Gastroesophageal sphincter (tissue), 4 donors: ENCODE results near the gene LUC7L3. TPM values are rescaled to one million over a fixed set of nuclear protein-coding genes. Genes with fewer than 3 reads are reported as not detected.

Experiments
- ATAC-seq: fragments of 150-250 bp; one replicate; pipeline ENCODE4 v1.9.1; 2016; ENCODE audit warnings: mild to moderate bottlenecking, moderate library complexity
- H3K27ac ChIP-seq, 4 donors: fragments of 200-600 bp; sonication (generic) in 3 of 4; 1 replicate in 3 of 4; 2 replicates in 1 of 4; pipeline ENCODE4 v1.5.1; 2016 to 2019
- H3K27me3 ChIP-seq: fragments of 200-600 bp; sonication (generic); one replicate; pipeline ENCODE4 v1.5.1; 2019
- H3K36me3 ChIP-seq, 2 donors: fragments of 200-600 bp; sonication (generic); one replicate each; pipeline ENCODE4 v1.5.1; 2019; ENCODE audit warnings: control low read depth in 1 of 2
- H3K4me1 ChIP-seq, 3 donors: fragments of 200-600 bp; sonication (generic); 1 replicate in 2 of 3; 2 replicates in 1 of 3; pipeline ENCODE4 v1.5.1; 2016 to 2019; ENCODE audit warnings: control low read depth in 2 of 3
- H3K4me3 ChIP-seq, 2 donors: fragments of 200-600 bp; sonication (generic); one replicate each; pipeline ENCODE4 v1.5.1; 2019; ENCODE audit warnings: mild to moderate bottlenecking in 1 of 2, moderate library complexity in 1 of 2
- H3K9me3 ChIP-seq, 3 donors: fragments of 200-600 bp; sonication (generic); one replicate each; pipeline ENCODE4 v1.5.1; 2017 to 2019; ENCODE audit warnings: control low read depth in 2 of 3
- EP300 ChIP-seq: sonication (generic); formaldehyde crosslinking; IDR thresholded peaks from one replicate; pipeline ENCODE4 v1.6.1; 2017; ENCODE audit warnings: antibody characterized with exemption, mild to moderate bottlenecking
- POLR2A ChIP-seq, 2 donors: fragments of 450-650 bp; IDR thresholded peaks; one replicate each; pipeline ENCODE4 v1.6.1; 2017; ENCODE audit warnings: antibody characterized with exemption in 2 of 2, mild to moderate bottlenecking in 2 of 2, moderate library complexity in 1 of 2
- POLR2AphosphoS5 ChIP-seq: sonication (generic); formaldehyde crosslinking; IDR thresholded peaks from one replicate; pipeline ENCODE4 v1.6.1; 2017; ENCODE audit warnings: antibody characterized with exemption
- WGBS, 2 donors: methylation state at CpG; one replicate each; pipeline ENCODE4 v1.1.5; 2018; ENCODE audit warnings: low coverage in 1 of 2; 5-methylcytosine and 5-hydroxymethylcytosine counted together
- total RNA-seq, 4 donors: library from RNA; depleted of rRNA; stranded (reverse); fragments of >200 nt; gene quantifications; one replicate each; pipeline ENCODE4 v1.1.0, GENCODE V29; 2016
- TF ChIP-seq, protein P1 (sequence below), 4 experiments: fragments of 200-600 bp in 2 of 4; fragments of 450-650 bp in 2 of 4; sonication (generic) in 1 of 4; IDR thresholded peaks; one replicate each; pipeline ENCODE4 v1.5.1; 2017 to 2019; ENCODE audit warnings: antibody characterized with exemption in 4 of 4, mild to moderate bottlenecking in 2 of 4, moderate library complexity in 2 of 4

The LUC7L3 gene
- total RNA-seq, 4 donors from 2014 or later: 40.1 to 134 (median 54.6) TPM

DNA sequence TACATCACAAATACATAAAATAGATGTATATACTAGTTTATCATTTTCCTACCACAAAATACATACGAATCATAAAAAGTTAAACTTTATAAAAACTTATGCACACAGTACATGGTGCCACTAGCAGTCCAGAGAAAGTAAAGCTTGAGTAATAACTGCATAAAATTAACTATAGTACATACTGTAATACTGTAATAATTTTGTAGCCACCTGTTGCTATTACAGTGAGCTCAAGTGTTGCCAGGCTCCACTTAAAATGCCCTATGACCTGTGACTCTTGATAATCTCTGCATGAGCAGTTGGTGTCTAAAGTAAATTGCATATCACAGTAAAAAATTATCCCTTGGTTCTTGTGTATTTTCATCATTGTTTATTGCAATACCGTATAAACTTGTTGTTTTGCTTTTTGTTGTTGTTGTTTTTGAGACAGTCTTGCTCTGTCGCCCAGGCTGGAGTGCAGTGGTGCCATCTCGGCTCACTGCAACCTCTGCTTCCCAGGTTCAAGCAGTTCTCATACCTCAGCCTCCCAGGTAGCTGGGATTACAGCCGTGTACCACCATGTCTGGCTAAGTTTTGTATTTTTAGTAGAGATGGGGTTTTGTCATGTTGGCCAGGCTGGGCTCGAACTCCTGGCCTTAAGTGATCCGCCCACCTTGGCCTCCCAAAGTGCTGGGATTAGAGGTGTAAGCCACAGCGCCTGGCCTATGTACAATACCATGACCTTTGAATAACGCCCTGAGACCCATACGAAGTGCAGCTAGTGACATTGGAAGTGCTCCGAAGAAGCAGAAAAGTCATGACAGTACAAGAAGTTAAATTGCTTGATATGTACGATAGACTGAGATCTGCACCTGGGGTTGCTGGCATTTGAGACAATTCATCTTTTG, 6.6 kb downstream of the LUC7L3 start:
- ATAC-seq: no peak
- Histone ChIP-seq H3K36me3 (no peaks in the 10 kb centered on the region), H3K27me3 (no peaks in the 10 kb centered on the region), H3K27ac (peak overlapping the region in 1 of 4 donors; percentile 14), H3K9me3 (no peaks in the 10 kb centered on the region), H3K4me1 (peaks cover 7 to 100% (median 55%) of the 10 kb centered on the region in 3 donors), H3K4me3 (no peak overlapping the region)
- 66% methylated on average over 5 to 9 of the region's 12 CpGs for WGBS, 2 donors
- TF ChIP-seq POLR2AphosphoS5: no peak
- TF ChIP-seq, protein P1, sequence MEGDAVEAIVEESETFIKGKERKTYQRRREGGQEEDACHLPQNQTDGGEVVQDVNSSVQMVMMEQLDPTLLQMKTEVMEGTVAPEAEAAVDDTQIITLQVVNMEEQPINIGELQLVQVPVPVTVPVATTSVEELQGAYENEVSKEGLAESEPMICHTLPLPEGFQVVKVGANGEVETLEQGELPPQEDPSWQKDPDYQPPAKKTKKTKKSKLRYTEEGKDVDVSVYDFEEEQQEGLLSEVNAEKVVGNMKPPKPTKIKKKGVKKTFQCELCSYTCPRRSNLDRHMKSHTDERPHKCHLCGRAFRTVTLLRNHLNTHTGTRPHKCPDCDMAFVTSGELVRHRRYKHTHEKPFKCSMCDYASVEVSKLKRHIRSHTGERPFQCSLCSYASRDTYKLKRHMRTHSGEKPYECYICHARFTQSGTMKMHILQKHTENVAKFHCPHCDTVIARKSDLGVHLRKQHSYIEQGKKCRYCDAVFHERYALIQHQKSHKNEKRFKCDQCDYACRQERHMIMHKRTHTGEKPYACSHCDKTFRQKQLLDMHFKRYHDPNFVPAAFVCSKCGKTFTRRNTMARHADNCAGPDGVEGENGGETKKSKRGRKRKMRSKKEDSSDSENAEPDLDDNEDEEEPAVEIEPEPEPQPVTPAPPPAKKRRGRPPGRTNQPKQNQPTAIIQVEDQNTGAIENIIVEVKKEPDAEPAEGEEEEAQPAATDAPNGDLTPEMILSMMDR (IDR thresholded peaks at IDR 0.05): no peak
- TF ChIP-seq EP300: no peak
- TF ChIP-seq POLR2A (IDR thresholded peaks at IDR 0.05): no peak

DNA sequence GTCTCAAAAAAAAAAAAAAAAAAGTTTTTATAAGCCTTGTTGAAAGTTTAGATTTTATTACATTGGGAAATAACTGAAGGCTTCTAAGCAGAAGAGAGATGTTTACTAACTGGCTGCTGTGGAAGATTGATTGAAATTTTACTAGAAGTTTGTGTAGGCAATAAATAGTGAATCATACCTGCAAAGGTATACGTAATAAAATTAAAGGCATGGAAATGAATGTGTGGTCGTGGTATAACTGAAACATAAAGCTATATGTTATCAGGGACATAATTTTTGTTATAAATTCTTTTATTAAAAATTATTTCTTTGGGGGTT, 8.7 kb downstream of the LUC7L3 start:
- Histone ChIP-seq H3K27me3 (no peaks in the 10 kb centered on the region), H3K4me1 (peaks cover 0 to 99% (median 49%) of the 10 kb centered on the region in 3 donors), H3K4me3 (no peak overlapping the region), H3K27ac (no peak overlapping the region), H3K9me3 (no peaks in the 10 kb centered on the region), H3K36me3 (no peaks in the 10 kb centered on the region)
- TF ChIP-seq POLR2AphosphoS5: no peak
- no peak for TF ChIP-seq EP300
- TF ChIP-seq POLR2A (IDR thresholded peaks at IDR 0.05): no peak
- TF ChIP-seq, protein P1 (IDR thresholded peaks at IDR 0.05): no peak
- 85 to 88% methylated on average over 2 of the region's 2 CpGs for WGBS, 2 donors
- no peak for ATAC-seq

DNA sequence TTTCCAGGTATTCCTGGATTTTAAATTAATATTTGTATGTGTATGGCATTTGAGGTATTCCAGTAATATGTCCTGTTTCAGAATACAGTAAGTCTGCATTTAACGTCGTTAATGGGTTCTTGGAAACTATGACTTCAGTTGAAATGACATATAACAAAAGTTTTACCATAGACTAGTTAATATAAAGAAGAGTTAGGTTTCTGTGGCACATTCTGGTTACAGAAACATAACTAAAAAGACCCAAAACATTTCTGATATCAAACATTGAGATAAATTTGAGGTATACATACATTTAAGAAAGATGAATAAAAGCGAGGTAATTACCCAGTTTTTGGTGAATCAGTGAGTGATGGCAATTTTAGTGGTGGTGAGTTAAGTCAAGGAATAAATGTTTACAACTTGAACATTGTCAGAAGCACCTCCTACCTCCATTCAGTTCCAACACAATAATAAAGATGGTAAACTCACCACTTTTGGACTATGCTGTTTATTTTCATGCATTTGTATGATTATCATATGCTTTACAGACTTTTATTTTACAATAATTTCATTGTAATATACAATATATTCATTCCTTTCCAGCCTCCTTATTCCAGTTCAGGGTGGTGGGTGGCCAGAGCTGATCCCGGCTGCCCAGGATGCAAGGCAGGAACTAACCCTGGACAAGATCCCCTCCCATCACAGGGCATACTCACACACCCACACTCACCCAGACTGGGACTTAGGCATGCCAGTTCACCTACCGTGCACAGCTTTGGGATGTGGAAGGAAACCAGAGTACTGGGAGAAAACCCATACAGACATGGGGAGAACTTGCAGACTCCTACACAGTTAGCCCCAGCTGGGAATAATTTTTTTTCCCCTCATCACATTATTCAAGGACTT, 9.7 kb downstream of the LUC7L3 start:
- H3K4me3 ChIP-seq: no peak overlapping the region
- peaks cover 0 to 99% (median 41%) of the 10 kb centered on the region in 3 donors for H3K4me1 ChIP-seq
- H3K9me3 ChIP-seq: no peaks in the 10 kb centered on the region
- no peak overlapping the region for H3K27ac ChIP-seq
- WGBS, 2 donors: 52 to 64% methylated on average over 4 to 5 of the region's 5 CpGs
- no peaks in the 10 kb centered on the region for H3K27me3 ChIP-seq
- H3K36me3 ChIP-seq: no peaks in the 10 kb centered on the region
- TF ChIP-seq POLR2AphosphoS5: no peak
- TF ChIP-seq, protein P1 (IDR thresholded peaks at IDR 0.05): no peak
- no peak for TF ChIP-seq EP300
- TF ChIP-seq POLR2A (IDR thresholded peaks at IDR 0.05): no peak
- ATAC-seq: no peak

DNA sequence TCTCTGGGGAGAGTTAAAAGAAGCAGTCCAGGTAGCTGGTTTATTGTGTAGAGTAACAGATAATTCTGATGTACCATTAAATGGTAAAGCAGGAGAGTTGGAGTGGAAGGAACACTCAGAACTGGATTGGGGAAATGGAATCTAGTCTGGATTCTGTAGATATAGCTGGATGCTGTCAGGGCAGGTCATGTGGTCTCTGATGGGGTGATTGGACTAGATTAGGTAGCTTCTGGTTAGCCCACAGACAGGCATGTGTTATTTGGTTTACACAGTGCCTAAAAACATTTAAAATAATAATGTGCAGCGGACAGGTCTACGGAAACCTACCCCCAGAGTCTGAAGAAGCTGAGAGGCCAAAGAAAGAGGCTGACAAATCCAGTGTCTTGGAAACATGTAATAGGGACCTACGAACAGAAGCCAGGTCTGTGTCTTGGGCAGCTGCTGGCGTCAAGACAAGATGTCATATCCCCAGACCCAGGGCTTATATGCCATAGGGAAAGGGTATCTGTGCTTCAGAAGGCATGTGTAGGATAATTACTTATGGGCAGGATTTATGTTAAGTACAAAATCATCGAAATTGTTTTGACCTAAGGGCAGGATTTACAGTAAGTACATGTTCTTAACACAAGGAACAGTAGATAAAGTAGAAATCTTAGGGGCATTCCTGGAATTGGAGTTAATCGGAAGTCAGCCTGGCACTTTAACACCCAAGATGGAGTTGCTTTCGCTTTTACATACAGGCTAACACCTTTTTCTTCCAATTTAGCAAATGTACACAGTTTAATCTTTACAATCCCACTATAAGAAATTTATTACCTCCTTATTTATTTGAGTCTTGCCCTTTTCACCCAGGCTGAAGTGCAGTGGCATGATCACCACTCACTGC, 12.4 kb downstream of the LUC7L3 start:
- Histone ChIP-seq H3K36me3 (no peaks in the 10 kb centered on the region), H3K9me3 (no peaks in the 10 kb centered on the region), H3K27me3 (no peaks in the 10 kb centered on the region), H3K4me3 (no peak overlapping the region), H3K4me1 (peaks cover 0 to 96% (median 27%) of the 10 kb centered on the region in 3 donors), H3K27ac (no peak overlapping the region)
- TF ChIP-seq POLR2A (IDR thresholded peaks at IDR 0.05) (no peak), POLR2AphosphoS5 (no peak), EP300 (no peak)
- TF ChIP-seq, protein P1 (IDR thresholded peaks at IDR 0.05): no peak
- ATAC-seq: no peak
- 55 to 67% methylated on average over 3 to 7 of the region's 7 CpGs for WGBS, 2 donors
